ENCODE data around the gene TMEM51.

GRCh38 chr1:15213341-15213821 is 59.8 kb downstream of the TMEM51 start:
- no peak for TF ChIP-seq CTCF (CRISPR knock-in tag; IDR thresholded peaks at IDR 0.05)
- TF ChIP-seq GATAD2A (CRISPR knock-in tag; IDR thresholded peaks at IDR 0.05), result no peak
